Activated T-cell treated with anti-CD3 and anti-CD28 coated beads for 48 hours (primary cell): ENCODE data around the gene RAB1B.

Source experiments
- DNase-seq: peaks from one replicate; pipeline ENCODE4 v3.0.0-alpha.2; 2020; ENCODE audit warnings: low read depth

The RAB1B gene

GRCh38 chr11:66268244-66268951 lies at the start of gene RAB1B:
TSS of gene RAB1B (plus strand) at chr11:66268639. CDS start at chr11:66268680, 41 bp downstream.
- DNase-seq: peak; percentile 100

GRCh38 chr11:66218846-66219620 lies 49.4 kb upstream of the RAB1B start:
- no peak for DNase-seq

- DNase-seq: no peak
Observed at GRCh38 chr11:66219846-66220565, 48.4 kb upstream of the RAB1B start.

- no peak for DNase-seq
Observed at GRCh38 chr11:66220566-66220935, 47.9 kb upstream of the RAB1B start.

GRCh38 chr11:66221012-66221411 lies 47.4 kb upstream of the RAB1B start:
- no peak for DNase-seq

GRCh38 chr11:66221726-66222236 lies 46.7 kb upstream of the RAB1B start:
- DNase-seq: peak; percentile 11

DNA sequence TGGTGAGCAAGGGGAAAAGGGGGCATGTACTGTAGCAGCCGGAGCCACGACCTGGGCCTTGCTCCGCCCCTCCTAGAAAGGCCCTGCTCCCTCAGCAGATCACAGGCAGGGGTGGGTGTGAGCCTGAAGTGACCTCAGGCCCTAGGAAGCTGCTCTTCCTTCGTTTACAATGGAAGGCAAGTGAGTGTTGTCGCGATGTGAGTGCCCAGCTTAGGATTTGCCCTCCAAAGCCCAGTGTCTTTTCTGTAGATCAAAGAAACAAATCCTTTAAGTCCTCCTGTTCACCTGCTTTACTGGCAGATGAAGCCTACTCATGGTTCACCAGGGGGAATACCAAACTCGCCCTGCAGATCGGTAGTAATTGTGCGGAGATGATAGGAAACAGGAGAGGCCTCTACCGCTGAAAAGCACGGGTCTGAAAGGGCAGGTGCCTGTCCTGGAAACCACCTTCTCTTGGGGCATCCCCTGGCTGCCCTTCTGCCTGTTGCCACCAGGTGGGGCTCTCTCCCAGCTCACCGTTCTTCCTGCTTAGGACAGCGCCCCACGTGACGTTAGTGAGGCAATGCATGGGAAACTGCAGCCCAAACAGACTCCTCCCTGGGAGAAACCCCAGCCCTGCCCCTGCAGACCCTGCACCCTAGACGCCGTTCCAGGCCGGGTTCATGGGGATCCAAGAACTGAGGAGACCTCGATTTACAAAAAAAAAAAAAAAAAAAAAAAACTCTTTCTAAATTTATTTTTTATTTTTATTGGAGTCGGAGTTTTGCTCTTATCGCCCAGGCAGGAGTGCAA lies 45.9 kb upstream of the RAB1B start:
- peak; percentile 89 for DNase-seq

- no peak for DNase-seq
Observed at GRCh38 chr11:66224226-66224855, 44.1 kb upstream of the RAB1B start.

- DNase-seq: no peak
Observed at GRCh38 chr11:66225066-66225465, 43.4 kb upstream of the RAB1B start.

DNA sequence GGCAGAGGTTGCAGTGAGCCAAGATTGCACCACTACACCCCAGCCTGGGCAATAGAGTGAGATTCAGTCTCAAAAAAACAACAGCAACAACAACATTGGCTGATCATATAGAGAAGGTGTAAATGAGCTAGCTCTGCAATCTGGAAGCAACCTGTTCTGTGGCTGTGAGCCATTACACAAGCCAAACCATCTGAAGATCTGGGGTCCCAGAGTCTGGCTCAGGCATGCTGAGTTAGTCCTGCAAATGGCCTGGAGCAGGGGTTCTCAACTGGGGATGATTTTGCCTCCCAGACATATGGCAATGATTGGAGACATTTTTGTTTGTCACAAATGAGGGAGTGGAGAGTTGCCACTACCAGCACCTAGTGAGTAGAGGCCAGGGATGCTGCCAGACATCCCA lies 42.3 kb upstream of the RAB1B start:
- DNase-seq: no peak

- no peak for DNase-seq
Observed at GRCh38 chr11:66227700-66228099, 40.7 kb upstream of the RAB1B start.

- no peak for DNase-seq
Observed at GRCh38 chr11:66228521-66228920, 39.9 kb upstream of the RAB1B start.

DNA sequence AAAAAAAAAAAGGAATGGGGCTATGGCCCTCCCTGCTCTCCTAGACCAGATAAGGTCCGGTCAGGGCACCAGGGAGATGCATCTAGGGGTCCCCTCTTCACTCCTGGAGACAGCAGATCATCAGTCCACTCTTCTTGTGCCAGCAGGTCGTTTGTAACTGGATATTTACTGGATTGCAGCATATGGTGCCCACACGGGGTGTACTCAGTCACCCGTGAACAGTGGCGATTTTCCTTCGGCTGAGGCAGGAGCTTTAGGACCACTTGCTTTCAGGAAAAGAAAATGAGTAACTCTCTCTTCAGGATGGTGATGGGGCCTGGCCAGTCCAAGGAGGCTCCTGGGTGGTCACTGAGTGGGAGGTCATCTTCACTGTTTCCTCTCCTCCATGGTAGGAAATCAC lies 38.3 kb upstream of the RAB1B start:
- DNase-seq: no peak

- DNase-seq: no peak
Observed at GRCh38 chr11:66230978-66231377, 37.5 kb upstream of the RAB1B start.

GRCh38 chr11:66231561-66231960 lies 36.9 kb upstream of the RAB1B start:
- DNase-seq: no peak

GRCh38 chr11:66232769-66233168 lies 35.7 kb upstream of the RAB1B start:
- DNase-seq: no peak

DNA sequence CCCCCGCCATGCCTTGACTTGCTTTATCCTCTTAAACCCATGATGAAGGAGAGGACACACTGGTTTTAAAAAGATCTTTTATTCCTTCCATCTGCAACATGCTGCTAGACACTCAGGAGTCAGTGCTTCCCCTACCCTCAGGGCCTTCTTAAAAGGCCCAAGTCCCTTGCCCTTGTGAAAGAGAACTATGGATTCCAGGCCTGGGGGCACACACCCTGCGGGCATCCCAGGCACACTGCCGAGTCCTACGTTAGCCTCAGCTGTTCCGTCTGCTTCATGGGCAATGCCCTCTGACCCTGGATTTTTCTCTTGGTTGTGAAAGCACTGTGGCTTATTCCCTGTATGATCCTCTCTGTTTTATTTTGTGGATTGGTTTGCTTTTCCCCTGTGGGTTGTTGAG lies 35.1 kb upstream of the RAB1B start:
- no peak for DNase-seq

DNA sequence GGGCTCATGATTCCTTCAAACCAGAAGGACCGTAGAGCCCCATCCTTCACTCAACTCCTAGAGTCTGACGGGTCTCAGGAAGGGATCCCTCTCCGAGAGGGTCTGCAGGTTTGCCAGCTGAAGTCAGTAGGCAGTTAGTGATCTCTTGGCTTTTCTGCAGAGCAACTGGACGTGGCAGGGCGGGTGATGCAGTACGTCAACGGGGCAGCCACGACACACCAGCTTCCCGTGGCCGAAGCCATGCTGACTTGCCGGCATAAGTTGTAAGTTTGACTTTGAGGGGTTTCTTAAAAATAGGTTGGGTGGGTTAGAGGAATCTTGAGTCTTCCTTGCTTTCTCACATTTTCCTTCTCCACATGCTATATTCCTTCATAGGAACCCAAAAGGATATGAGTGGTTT lies 33.3 kb upstream of the RAB1B start:
- no peak for DNase-seq

- DNase-seq: no peak
Observed at GRCh38 chr11:66237867-66238266, 30.6 kb upstream of the RAB1B start.

GRCh38 chr11:66238786-66239413 lies 29.5 kb upstream of the RAB1B start:
- DNase-seq: no peak

DNA sequence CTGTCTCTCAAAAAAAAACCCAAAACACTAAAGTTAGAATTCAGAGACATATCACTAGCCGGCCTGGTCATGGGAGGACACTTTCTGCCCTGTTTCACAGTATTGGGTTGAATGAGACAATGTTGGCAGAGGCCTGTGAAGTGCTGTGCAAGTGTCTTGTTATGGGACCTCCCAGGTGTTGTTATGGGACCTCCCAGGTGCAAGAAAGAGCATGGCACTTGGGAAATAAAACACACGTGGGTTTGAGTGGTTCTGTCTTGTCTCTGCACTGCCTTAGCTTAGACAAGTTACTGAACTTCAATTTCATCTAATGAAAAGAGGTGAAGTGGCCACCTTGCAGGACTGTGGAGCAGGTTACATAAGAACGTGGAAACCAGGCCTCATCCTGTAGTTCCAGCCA lies 28.9 kb upstream of the RAB1B start:
- no peak for DNase-seq
